Measurements from ENCODE around the gene ATOH8.

Gene ATOH8

DNA sequence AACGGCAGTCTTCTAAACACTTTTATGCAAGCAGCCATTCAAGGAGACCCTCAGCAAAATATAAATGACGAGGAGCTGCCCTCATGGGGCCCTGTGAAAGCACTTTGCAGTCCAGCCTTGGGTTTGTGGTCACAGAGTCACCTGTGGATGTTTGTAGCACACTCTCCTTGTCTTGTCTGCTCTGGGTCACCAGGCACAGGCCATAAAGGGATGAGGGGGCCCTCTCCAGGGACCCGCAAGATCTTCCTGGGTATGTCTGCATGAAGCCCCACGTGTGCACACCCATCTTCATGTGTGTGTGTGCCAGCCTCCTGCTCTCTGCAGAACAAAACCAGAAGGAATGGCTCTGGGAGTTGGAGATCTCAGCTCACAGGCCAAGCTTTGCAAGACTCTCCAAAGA lies 36.2 kb downstream of the ATOH8 start:
- no peak for DNase-seq

DNA sequence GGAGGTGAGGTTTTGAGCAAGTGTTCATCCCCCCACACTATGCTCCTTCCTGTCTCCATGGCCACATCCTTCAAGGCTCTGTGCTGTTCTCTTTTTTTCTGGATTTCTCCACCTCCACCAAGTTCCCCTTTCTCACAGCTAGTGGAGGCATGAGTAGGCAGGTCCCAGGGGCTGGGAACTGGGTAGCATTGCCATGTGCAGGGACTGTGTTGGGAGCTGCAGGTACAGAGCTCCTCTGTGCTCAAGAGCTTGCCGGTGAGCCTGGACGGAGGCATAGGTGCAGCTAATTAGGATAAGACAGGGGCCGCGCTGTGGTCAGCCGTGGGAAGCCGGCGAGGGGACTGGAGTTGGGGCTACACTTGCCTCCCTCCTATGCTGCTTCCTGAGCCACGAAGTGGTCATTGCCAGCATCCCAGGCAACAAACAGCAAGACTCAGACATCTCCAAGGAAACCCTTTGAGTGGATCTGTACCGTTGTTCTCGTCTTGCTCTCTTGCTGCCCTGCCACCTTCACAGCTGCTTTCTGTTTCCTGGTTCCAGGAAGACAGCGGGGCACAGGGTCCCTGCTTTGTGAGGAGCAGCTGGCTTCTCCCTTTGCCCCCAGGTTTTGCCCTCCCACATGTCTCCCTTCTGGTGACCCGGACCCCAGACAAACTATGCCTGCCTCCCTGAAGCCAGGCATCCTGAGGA lies 36.9 kb downstream of the ATOH8 start:
- no peak for DNase-seq

DNA sequence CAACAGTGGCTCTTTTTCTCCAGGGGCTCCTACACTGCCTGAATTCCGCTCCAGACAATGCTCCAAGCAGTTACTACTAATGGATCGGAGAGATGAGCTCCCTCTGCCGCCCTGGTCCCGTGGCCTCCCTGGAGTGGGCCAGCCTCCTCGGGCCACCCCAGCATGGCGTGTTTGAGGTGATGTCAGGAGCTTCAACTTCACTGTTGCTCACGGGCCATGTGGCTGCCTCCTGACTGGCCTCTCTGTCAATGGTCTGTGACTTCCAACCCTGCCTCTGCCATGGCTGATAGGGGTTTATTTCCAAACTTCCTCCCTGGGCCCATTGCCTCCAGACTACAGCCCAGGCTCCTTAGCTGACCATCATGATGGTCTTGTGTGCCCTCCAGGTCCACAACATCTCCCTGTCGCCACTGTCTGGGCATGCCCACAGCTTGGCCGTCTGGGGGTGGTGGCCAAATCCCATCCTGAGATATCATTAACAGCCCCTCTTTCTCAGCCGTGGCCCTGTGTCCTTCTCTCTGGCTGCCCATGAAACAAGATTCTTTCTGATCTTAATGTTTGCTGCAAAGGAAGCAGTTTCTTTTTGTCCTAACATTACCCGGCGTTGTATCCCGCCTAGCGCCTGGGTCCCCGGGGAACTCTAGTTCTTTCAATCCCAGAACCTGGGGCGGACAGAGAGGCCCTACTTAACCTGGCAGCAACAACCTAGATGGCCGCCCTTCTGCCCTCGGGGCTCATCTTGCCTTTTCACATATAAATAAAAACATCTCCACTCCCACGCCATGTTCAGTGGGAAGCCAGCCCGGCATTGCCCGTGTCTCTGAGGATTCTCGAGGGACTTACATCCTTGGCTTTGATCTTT lies 38.1 kb downstream of the ATOH8 start:
- no peak for DNase-seq

DNA sequence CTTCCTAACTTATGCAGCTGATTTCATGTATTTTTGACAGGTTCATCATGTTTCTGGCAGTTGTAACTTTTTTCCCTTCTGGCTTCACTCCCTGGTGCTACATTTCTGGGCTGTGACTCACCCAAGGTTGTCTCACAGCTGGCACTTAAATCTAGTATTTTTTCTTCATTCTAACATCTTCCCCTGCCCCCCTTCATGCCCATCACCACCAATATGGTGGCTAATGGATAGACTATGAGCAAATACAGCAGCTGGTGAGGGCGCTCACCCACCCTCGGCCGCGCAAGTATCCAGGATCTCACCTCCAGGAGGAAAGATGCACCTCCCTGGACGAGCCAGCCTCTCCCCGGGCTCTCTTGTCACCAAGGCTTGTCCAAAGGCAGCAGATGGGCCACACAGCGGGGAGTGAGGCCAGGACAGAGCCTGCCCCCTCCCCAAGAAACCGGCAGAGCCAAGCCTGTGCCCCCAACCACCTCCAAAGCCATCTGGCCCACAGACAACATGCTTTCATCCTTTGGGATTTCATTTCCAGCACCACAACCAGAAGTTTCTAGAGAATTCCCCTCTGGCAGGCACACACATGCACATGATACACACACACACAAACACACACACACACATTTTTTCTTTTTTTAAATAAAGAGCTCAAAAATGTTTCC lies 39.1 kb downstream of the ATOH8 start:
- DNase-seq = no peak

DNA sequence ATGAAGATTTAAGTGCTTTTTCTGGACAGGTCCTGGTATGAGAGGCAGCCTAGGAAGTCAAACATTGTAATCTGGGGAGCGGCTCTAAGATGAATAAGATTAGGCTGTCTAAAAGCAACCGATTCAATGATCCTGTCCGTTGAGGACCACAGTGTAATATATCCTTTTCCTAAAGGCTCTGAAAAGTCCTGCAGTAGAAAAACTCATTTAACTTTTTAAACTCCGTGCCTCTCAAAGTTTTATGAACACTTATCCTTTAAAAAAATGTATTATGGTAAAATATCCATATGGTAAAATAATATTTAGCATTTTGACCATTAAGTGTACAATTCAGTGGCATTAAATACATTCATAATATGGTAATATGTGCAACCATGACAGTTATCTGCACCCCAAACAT lies 39.8 kb downstream of the ATOH8 start:
- no peak for DNase-seq

DNA sequence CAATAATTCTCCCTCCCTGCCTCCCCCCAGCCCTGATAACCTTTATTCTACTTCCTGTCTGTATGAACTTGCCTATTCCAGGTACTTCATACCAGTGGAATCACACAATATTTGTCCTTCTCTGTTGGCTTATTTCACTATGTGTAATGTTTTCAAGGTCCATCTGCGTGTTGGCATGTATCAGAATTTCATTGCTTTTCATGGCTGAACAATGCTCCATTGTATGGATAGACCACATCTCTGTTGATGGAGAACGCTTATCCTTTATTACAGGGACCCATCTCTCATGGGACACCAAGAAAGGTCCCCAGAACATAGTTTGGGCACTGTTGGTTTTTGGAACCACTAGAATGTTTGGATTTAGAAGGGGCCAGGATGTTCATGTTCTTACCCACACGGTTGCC lies 40.2 kb downstream of the ATOH8 start:
- DNase-seq = no peak

DNA sequence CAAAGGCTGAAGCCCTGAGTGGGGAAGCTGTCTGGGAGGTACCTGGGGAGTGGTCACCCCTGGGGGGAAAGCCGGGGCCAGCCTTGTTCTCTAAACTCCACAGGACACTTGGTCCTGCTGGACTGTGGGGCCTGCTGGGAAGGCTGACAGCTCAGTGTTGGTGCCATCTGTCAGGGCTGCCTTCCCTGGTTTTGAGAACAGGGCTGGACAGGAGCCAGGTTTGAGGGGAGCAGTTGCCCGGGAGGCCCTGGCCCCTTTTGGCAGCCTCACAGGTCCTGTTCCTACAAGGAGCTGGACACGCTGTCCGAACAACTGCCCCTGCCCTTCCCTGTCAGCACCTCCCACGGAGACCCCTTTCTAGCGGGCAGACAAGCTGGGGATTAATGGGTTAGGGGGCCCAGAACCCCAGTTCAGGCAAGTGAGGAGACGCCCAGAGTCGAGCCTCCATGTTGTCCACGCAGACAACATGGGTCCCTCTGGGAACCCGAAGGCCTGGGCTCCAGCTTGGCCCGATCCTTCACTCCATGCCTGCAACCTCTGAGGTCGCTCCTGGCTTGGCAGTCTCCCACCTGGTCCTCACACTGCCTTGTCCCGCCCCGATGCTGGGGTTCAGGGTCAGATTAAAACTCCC lies 40.8 kb downstream of the ATOH8 start:
- DNase-seq = no peak

DNA sequence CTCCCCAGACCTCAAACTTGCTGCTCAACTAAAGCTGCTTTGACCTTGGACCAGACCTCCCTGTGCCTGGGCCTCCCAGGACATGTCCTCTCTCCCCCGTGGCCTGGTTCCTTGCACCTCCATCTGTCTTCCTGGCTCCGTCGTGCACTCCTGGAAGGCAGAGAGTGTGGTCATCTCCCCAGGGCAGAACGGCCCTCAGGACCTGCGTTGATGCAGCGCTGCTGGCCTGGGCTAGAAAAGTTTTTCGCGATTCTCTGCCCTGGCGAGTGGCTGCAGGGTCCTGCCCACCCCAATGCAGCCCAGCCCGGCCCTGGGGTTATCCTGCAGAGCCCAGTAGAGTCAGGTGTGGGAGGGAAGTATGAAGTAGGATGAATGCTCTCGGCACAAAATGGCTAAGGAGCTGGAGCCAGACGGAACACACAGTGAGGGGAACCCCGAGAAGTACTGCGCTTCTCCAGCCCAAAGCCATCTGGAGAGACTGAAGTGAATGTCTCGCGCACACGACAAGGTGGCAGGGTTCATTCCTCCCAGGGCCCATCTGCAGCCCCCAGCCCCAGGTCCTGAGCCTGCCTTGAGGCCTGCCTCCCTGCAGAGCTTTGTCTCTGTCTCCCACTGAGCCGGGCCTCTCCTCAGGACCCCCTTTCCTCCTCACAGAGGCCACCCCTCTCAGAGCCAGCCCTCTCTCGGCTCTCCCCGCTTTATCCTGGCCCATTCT lies 41.7 kb downstream of the ATOH8 start:
- no peak for DNase-seq

DNA sequence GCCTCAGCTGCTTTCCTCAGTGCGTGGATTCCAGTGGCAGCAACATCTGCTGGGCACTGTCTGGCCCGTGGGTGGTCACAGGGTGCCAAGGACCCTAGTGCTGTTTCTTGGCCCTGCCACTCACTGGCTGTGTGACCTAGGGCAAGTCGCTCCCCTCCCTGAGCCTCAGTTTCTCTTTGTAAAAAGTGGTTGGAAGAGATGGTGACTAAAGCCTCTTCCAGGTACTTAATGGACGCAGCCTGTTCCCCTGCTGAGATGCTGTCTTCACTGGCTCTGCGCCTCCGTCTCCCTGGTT lies 42.2 kb downstream of the ATOH8 start:
- DNase-seq = no peak

DNA sequence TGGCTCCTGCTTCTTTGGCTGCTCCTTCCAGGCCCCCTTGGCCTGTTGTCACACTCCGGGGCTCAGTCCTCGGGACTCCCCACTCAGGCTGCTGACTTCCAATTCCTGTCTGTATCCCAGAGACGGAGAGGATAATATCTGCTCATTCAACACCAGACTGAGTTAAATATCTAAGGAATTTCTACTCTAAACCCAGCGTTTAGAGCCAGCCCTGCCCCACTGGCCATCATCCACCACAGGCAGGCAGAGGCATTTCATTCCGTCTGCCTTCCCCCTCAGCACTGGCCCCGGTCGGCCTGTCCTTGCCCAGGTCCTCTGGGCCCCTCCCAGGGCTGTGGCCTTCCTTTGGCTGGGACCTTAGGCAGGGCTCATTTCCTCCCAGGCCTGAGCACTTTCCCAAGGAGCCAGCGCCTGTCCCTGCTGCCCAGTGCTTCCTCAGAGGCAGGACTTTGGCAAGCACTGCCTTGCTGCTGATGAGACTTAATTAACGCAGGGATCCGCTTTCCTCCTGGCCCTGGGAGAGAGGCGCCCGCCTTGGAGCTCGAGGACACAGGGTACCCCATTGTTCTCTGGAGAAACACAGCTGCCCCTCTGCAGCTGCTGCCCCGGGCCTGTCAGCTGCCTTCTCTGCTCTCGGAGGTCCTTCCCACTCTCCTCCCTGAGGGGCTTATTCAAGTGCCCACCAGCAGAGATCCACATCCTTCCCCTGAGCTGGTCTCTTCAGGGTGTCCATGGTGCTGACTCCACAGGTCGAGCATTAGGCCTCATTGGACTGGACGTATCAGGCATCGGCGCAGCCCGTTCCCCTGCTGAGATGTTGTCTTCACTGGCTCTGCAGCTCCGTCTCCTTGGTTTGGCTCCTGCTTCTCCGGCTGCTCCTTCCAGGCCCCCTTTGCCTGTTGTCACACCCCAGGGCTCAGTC lies 42.8 kb downstream of the ATOH8 start:
- DNase-seq = no peak

DNA sequence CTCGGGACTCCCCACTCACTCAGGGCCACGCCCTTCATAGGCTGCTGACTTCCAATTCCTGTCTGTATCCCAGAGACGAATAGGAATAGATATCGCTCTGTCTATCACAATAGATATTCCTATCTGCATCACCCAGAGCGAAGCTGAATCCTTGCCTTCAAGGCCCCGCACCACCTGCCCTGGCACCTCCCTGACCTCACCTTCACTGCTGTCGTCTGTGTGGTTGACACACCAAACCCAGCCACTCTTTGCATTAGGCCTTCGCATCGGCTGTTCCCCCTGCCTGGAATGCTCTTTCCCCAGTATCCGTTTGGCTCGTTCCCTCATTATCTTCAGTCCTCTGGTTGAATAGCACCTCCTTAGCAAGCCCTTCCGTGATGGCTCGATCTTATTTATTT lies 43.5 kb downstream of the ATOH8 start:
- DNase-seq = no peak

DNA sequence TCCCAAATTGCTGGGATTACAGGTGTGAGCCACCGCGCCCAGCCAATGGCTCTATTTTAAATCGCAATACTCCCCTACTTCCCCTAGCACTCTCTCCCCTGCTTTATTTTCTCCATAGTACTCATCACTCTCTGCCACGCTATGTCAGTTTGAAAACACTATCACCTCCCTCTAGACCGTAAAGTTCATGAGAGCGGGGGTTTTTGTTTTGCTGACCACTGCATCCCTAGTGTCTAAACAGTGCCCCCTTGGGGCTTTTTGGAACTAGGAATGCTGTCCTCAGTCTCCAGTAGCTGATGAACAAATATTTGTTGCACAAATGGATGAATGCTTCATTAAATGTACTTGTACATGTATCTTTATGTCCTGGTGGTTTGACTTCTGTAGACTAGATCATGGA lies 44.1 kb downstream of the ATOH8 start:
- DNase-seq = no peak

DNA sequence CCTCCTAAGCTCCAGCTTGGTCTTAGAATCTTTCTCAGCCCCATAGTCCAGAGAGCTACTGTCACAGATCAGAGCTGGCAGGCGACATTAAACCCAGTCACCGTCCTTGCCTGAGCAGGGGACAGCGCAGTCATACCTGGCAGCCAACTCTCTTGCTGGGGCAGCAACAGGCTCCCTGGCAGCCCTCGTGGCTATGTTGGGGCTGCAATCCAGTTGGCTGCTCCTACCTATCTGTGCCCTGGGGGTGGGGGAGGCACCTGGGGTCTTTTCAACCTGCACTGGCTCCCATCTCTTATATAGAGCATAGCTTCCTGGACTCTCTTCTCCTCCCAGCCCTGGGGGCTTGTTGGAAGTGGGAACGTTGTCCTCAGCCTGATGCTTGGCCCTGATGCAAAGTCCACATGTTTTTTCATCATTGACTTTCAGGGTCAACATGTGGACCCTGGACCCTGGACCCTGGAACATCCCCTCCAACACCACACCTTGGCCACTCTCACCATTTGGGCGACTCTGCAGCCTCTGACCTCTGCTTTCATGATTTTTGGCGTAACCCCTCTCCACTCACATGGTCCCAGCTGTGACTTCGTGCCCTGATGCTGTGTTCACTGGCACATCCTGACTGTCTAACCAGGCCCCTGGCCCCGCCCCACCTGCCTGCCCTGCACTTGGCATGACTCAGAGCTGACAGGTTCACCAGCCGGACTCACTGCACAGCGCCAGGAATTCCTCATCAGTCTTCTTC lies 45.6 kb downstream of the ATOH8 start:
- peak; percentile 18 for DNase-seq

DNA sequence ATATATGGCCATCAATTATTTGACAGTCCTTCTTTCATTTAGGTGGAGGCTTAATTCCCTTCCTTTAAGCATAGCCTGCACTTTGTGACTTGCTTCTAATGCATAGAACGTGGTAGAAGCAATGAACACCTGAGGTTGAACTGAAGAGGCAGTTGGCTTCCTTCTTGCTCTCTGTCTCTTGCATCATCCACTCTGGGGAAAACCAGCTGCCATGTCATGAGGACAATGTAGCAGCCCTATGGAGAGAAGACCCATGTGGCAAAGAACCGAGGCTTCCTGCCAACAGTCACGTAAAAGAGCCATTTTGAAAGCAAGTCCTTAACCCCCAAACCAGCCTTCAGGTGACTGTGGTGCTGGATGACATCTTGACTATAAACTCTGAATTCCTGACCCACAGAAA lies 46.8 kb downstream of the ATOH8 start:
- no peak for DNase-seq

DNA sequence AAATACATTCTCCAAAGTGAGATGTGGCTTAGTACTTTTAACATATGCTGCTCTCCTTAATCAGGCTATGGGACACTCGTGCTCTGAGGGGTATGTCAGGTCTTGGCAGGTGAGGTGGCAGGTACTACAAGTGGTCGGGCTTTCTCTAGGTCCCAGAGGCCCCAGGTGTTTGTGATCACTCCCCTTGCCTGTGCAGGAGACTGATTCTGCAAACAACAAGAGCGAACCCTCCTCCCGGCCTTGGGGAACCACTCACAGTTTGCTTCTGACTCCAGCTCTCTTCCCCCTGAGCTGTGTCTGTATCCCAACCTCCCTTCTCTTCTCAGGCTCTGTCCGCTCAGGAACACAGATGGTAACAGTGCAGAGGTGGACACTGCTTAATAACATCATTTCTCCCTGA lies 48.1 kb downstream of the ATOH8 start:
- no peak for DNase-seq

DNA sequence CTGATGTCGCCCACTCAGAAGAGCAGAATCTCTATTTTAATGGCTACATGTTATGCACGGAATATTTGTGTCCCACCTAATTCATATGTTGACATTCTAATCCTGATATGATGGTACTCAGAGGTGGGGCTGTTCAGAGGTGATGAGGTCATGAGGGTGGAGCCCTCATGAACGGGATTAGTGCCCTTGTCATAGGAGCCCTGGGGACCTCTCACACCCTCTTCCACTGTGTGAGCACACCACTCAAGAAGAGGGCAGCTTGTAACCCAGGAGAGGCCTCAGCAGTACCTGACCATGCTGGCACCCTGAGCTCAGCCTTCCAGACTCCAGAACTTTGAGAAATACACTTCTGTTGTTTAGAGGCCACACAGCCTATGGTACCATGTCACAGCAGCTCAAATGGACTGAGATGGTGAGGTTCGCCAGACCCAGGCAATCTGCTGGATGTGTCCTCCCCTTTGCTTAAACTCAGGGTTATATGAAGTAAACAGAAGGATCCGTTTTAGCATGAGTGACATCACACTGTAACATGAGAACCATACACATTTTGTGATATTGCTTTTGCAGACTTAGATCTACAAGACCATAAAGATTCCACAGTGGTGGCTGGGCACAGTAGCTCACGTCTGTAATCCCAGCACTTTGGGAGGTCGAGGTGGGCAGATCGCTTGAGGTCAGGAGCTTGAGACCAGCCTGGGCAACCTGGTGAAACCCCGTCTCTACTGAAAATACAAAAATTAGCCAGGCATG lies 48.7 kb downstream of the ATOH8 start:
- peak; percentile 43 for DNase-seq

DNA sequence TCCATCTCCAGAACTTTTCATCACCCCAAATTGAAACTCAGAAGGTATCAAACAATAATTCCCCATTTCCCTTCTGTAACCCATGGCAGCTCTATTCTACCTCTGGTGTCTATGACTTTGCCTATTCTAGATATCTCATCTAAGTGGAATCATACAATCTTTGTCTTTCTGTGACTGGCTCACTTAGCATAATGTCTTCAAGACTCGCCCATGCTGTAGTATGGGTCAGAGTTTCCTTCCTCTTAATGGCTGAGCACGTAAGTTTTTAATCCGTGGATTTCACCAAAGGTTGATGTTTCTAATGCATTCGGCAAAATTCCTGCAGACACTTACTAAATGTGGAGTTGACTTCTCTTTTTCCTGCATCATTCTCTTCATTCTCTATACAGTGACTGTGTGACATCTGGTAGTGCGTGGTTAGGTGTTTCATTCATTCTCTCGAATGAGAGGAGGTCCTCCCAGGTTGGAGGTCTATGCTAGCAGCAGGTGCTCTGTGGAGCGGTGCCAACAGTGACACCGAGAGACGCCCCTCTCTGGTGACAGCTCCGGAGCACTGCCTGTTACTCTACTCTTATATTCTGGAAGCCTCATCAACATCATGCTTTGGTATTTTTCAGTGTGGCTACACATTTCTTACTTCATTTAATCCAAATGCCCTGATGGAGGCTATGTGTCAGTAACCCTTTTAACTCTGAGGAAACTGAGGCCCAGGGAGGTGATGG lies 50.1 kb downstream of the ATOH8 start:
- no peak for DNase-seq

DNA sequence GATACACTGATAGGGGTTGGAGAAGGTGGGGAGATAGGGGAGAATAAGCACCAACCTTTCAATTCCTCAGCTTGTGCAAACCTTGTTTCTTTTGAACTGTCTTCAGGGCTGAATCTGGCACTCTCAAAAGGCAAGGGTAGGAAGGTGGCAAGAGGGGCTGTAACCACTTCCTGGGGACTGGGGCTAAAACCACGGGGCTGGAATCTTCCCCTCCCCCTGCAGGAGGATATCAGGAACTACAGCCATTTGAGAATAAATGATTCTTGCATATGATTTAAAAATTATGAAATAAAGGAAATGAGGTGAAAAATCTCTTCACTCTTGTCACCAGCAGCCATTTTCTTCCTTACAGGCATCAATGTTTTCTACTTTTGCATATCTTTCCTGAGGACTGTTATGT lies 50.8 kb downstream of the ATOH8 start:
- DNase-seq = no peak

DNA sequence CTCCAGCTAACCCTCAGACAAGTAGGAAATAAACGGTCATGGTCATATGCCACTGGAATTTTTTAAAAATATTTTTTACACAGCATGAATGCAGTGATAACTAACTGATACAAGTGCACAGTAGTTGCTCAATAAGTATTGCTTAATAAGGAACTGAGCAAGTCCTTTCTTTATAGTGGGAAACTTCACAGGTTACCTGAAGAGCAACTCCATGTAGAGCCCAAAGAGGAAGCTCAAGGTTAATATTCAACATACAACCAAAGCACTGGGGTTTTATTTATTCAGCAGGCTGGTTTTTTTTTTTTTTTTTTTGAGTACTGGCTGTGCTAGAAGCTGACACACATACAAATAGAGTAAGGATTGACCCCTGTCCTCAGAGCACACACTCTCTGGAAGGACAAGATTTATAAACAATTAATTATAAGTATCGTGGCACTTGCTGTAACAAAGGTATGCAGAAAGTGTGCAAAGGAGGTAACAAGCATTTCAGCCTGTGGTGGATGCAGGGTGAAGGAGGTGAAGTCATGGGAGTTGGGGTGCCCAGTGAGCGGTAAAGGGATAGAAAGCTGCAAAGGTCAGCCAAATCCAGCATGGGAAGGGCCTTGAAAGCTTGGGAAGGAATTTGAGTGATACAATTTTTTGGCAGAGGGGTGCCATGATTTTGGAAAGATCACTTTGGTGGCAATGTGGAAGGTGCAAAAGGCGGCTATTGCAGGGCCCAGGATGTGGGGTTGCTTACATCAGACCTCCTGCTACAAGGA lies 52.7 kb downstream of the ATOH8 start:
- no peak for DNase-seq
